ENCODE results near the gene AVP. TPM values are rescaled to one million over a fixed set of nuclear protein-coding genes. Genes with fewer than 3 reads are reported as not detected.

The AVP gene
- total and polyA plus RNA-seq, 2 of the 13 experiments (the other 11 are each of a cell fraction or from before 2014, with no cell fraction given), result 0.12 TPM; not detected in 1

DNA sequence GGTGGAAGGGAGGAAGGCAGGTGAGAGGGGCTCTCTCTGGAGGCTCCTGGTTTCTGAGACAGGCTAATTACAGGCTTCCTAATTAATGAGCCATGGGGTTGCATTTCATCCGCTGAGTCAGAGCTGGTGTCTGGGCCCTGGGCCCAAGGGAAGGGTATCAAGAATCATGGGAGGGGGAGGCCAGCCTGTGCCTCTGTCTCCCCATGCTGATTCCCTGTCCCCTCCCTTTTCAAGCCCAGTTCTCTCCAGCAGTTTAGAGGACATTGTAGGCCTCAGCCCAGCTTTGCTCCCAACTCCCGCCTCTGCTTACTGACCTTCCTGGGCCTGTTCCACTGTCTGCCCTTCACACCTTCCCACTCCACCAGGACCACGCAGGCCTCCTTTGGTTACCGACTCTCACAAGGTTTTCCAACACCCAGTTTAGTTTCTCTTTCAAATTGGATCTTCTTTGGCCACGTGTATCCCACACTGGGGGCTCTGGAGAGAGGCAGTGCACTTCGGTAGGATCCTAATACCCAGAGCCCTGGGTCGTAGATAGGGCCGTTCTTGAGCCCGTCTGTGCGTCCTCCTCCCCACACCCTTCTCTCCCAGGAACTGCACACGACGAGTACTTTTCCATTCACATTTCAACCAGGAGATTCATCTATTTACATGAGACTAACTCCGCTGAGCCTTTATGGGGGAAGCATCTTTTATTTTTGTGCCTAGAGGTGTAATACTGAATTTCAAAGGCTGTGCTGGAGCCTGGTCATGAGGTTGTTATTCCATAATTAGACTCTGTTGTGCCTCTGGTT is 18.2 kb upstream of the AVP start (continued):
- TF ChIP-seq, protein P1, sequence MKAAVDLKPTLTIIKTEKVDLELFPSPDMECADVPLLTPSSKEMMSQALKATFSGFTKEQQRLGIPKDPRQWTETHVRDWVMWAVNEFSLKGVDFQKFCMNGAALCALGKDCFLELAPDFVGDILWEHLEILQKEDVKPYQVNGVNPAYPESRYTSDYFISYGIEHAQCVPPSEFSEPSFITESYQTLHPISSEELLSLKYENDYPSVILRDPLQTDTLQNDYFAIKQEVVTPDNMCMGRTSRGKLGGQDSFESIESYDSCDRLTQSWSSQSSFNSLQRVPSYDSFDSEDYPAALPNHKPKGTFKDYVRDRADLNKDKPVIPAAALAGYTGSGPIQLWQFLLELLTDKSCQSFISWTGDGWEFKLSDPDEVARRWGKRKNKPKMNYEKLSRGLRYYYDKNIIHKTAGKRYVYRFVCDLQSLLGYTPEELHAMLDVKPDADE (CRISPR knock-in tag; IDR thresholded peaks at IDR 0.05), result no peak
- no peak for TF ChIP-seq MIXL1 (CRISPR knock-in tag; IDR thresholded peaks at IDR 0.05)
- TF ChIP-seq ZKSCAN1 (IDR thresholded peaks at IDR 0.05; ENCODE audit: low read length), result no peak
- TF ChIP-seq, protein P2, sequence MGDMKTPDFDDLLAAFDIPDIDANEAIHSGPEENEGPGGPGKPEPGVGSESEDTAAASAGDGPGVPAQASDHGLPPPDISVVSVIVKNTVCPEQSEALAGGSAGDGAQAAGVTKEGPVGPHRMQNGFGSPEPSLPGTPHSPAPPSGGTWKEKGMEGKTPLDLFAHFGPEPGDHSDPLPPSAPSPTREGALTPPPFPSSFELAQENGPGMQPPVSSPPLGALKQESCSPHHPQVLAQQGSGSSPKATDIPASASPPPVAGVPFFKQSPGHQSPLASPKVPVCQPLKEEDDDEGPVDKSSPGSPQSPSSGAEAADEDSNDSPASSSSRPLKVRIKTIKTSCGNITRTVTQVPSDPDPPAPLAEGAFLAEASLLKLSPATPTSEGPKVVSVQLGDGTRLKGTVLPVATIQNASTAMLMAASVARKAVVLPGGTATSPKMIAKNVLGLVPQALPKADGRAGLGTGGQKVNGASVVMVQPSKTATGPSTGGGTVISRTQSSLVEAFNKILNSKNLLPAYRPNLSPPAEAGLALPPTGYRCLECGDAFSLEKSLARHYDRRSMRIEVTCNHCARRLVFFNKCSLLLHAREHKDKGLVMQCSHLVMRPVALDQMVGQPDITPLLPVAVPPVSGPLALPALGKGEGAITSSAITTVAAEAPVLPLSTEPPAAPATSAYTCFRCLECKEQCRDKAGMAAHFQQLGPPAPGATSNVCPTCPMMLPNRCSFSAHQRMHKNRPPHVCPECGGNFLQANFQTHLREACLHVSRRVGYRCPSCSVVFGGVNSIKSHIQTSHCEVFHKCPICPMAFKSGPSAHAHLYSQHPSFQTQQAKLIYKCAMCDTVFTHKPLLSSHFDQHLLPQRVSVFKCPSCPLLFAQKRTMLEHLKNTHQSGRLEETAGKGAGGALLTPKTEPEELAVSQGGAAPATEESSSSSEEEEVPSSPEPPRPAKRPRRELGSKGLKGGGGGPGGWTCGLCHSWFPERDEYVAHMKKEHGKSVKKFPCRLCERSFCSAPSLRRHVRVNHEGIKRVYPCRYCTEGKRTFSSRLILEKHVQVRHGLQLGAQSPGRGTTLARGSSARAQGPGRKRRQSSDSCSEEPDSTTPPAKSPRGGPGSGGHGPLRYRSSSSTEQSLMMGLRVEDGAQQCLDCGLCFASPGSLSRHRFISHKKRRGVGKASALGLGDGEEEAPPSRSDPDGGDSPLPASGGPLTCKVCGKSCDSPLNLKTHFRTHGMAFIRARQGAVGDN (CRISPR knock-in tag; IDR thresholded peaks at IDR 0.05), result peak; percentile 65
- no peak; the same call in 1 of the 2 replicates for TF ChIP-seq ZSCAN29 (CRISPR knock-in tag; conservative IDR thresholded peaks at IDR 0.05)
- TF ChIP-seq STAG1 (CRISPR knock-in tag; IDR thresholded peaks at IDR 0.05), result no peak
- TF ChIP-seq, protein P3, sequence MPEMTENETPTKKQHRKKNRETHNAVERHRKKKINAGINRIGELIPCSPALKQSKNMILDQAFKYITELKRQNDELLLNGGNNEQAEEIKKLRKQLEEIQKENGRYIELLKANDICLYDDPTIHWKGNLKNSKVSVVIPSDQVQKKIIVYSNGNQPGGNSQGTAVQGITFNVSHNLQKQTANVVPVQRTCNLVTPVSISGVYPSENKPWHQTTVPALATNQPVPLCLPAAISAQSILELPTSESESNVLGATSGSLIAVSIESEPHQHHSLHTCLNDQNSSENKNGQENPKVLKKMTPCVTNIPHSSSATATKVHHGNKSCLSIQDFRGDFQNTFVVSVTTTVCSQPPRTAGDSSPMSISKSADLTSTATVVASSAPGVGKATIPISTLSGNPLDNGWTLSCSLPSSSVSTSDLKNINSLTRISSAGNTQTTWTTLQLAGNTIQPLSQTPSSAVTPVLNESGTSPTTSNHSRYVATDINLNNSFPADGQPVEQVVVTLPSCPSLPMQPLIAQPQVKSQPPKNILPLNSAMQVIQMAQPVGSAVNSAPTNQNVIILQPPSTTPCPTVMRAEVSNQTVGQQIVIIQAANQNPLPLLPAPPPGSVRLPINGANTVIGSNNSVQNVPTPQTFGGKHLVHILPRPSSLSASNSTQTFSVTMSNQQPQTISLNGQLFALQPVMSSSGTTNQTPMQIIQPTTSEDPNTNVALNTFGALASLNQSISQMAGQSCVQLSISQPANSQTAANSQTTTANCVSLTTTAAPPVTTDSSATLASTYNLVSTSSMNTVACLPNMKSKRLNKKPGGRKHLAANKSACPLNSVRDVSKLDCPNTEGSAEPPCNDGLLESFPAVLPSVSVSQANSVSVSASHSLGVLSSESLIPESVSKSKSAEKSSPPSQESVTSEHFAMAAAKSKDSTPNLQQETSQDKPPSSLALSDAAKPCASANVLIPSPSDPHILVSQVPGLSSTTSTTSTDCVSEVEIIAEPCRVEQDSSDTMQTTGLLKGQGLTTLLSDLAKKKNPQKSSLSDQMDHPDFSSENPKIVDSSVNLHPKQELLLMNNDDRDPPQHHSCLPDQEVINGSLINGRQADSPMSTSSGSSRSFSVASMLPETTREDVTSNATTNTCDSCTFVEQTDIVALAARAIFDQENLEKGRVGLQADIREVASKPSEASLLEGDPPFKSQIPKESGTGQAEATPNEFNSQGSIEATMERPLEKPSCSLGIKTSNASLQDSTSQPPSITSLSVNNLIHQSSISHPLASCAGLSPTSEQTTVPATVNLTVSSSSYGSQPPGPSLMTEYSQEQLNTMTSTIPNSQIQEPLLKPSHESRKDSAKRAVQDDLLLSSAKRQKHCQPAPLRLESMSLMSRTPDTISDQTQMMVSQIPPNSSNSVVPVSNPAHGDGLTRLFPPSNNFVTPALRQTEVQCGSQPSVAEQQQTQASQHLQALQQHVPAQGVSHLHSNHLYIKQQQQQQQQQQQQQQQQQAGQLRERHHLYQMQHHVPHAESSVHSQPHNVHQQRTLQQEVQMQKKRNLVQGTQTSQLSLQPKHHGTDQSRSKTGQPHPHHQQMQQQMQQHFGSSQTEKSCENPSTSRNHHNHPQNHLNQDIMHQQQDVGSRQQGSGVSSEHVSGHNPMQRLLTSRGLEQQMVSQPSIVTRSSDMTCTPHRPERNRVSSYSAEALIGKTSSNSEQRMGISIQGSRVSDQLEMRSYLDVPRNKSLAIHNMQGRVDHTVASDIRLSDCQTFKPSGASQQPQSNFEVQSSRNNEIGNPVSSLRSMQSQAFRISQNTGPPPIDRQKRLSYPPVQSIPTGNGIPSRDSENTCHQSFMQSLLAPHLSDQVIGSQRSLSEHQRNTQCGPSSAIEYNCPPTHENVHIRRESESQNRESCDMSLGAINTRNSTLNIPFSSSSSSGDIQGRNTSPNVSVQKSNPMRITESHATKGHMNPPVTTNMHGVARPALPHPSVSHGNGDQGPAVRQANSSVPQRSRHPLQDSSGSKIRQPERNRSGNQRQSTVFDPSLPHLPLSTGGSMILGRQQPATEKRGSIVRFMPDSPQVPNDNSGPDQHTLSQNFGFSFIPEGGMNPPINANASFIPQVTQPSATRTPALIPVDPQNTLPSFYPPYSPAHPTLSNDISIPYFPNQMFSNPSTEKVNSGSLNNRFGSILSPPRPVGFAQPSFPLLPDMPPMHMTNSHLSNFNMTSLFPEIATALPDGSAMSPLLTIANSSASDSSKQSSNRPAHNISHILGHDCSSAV (CRISPR knock-in tag; IDR thresholded peaks at IDR 0.05; ENCODE audit: borderline replicate concordance), result 0 out of 2 replicates have a peak, but pooled peaks have one; percentile 47
- no peak for TF ChIP-seq PAF1 (CRISPR knock-in tag; IDR thresholded peaks at IDR 0.05)
- no peak for TF ChIP-seq ZNF746 (CRISPR knock-in tag; IDR thresholded peaks at IDR 0.05)
- no peak for TF ChIP-seq GABPA (IDR thresholded peaks at IDR 0.05; ENCODE audit: low read depth, low read length)
- no peak for TF ChIP-seq GABPA (CRISPR knock-in tag; IDR thresholded peaks at IDR 0.05; ENCODE audit: low read depth)
- TF ChIP-seq, protein P4, sequence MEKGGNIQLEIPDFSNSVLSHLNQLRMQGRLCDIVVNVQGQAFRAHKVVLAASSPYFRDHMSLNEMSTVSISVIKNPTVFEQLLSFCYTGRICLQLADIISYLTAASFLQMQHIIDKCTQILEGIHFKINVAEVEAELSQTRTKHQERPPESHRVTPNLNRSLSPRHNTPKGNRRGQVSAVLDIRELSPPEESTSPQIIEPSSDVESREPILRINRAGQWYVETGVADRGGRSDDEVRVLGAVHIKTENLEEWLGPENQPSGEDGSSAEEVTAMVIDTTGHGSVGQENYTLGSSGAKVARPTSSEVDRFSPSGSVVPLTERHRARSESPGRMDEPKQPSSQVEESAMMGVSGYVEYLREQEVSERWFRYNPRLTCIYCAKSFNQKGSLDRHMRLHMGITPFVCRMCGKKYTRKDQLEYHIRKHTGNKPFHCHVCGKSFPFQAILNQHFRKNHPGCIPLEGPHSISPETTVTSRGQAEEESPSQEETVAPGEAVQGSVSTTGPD (CRISPR knock-in tag; IDR thresholded peaks at IDR 0.05), result no peak
- TF ChIP-seq YEATS2 (CRISPR knock-in tag; IDR thresholded peaks at IDR 0.05; ENCODE audit: borderline replicate concordance), result 0 out of 2 replicates have a peak, but pooled peaks have one; percentile 0
- no peak for TF ChIP-seq ZNF546 (CRISPR knock-in tag; conservative IDR thresholded peaks at IDR 0.05)

All from HepG2 (cell line).